Left lung (tissue), 10 donors: ENCODE measurements around the gene LRRC8A. TPM values are rescaled to one million over a fixed set of nuclear protein-coding genes. Genes with fewer than 3 reads are reported as not detected.

Source experiments
- ATAC-seq: fragments of 200-7000 bp; cut with Tn5 transposase; one replicate; pipeline ENCODE4 v1.9.1; 2020; ENCODE audit warnings: moderate library complexity
- DNase-seq, 4 donors: peaks; one replicate each; pipeline ENCODE4 v3.0.0-alpha.2; 2013 to 2020
- H3K27ac ChIP-seq, 2 donors: fragments of 200-600 bp; sonication (generic) in 1 of 2; one replicate each; pipeline versions ENCODE4 v1.5.0 to v1.8.0; 2020 to 2021
- H3K27me3 ChIP-seq, 2 donors: fragments of 200-600 bp; sonication (generic) in 1 of 2; one replicate each; pipeline versions ENCODE4 v1.5.0 to v1.8.0; 2020 to 2021
- H3K36me3 ChIP-seq, 2 donors: fragments of 200-600 bp; sonication (generic) in 1 of 2; one replicate each; pipeline versions ENCODE4 v1.5.0 to v1.8.0; 2020 to 2021
- H3K4me1 ChIP-seq, 2 donors: fragments of 200-600 bp; one replicate each; pipeline ENCODE4 v1.8.0; 2021
- H3K4me3 ChIP-seq, 2 donors: fragments of 200-600 bp; sonication (generic) in 1 of 2; one replicate each; pipeline versions ENCODE4 v1.5.0 to v1.8.0; 2020 to 2021; ENCODE audit warnings: mild to moderate bottlenecking in 1 of 2
- H3K9me3 ChIP-seq, 2 donors: fragments of 200-600 bp; sonication (generic) in 1 of 2; one replicate each; pipeline versions ENCODE4 v1.5.0 to v1.8.0; 2020 to 2021
- intact Hi-C, 2 donors: fragments of 100-400 bp; cut with DNase I; formaldehyde crosslinking; loops; one replicate each; pipeline versions ENCODE4 v1.11.2 to v1.14.2; 2022
- polyA plus RNA-seq, 6 donors: library from polyadenylated mRNA; unstranded; fragments of 120-200 nt; gene quantifications; one replicate each; pipeline ENCODE4 v1.2.1, GENCODE V29; 2013; ENCODE audit not compliant: insufficient read length in 6 of 6
- total RNA-seq, 2 donors: library from RNA; stranded (reverse); fragmentation: NEBNext Ultra II Directional; extraction: Animal tissue kit (Norgen Biotek cat#: 25700); gene quantifications; one replicate each; pipeline ENCODE4 v1.2.1, GENCODE V29; 2021
- TF ChIP-seq, protein P1 (sequence below), 2 donors: fragments of 200-600 bp; sonication (generic) in 1 of 2; IDR thresholded peaks; one replicate each; pipeline versions ENCODE4 v1.5.0 to v1.8.0; 2021; ENCODE audit warnings: antibody characterized with exemption in 2 of 2
- donor health status: DM: no; HTN: yes; CAD: no.
- donor health status: DM: no; HTN: no; CAD: no.

LRRC8A gene
- total and polyA plus RNA-seq, 8 donors, result 24.6 to 70.6 (median 29.3) TPM

DNA sequence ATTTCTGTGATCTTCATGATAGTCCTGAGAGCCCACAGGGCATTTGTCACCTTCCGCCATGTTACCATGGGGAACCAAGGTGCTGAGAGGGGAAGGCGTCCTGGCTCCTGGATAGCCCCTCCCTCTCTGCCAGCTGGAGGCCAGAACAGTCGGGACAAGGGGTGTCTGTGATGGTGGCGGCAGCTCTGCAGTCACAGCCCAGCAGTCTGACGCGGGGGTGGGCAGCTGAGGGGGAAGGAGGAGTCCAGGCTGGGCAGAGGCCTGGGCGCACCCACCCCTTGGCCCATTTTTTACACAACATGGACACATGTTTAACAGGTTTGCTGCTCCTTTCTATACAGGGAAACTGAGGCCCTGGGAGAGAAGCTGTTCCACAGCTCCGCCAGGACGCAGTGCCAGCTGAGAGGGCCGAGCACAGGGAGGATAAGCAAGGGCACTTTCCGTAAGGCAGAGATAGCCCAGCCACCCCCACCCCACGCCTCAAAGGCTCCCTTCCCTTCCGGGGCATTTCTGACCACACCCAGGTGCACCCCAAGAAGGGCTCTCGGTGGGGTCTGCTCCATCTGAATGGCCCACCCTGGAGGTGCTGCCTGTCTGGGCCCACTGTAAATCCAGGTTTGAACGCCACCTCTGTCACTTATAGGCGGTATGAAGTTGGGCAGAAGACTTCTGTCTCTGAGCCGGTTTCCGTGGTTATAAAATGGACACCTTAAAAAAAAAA lies 17.1 kb downstream of the LRRC8A start:
- DNase-seq (no peak), ATAC-seq (no peak)
- TF ChIP-seq, protein P1, sequence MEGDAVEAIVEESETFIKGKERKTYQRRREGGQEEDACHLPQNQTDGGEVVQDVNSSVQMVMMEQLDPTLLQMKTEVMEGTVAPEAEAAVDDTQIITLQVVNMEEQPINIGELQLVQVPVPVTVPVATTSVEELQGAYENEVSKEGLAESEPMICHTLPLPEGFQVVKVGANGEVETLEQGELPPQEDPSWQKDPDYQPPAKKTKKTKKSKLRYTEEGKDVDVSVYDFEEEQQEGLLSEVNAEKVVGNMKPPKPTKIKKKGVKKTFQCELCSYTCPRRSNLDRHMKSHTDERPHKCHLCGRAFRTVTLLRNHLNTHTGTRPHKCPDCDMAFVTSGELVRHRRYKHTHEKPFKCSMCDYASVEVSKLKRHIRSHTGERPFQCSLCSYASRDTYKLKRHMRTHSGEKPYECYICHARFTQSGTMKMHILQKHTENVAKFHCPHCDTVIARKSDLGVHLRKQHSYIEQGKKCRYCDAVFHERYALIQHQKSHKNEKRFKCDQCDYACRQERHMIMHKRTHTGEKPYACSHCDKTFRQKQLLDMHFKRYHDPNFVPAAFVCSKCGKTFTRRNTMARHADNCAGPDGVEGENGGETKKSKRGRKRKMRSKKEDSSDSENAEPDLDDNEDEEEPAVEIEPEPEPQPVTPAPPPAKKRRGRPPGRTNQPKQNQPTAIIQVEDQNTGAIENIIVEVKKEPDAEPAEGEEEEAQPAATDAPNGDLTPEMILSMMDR (IDR thresholded peaks at IDR 0.05), result no peak
- peak overlapping the region; percentile 56 to 65 for H3K27ac ChIP-seq
- intact Hi-C loops, result no loop called here
- H3K4me3 ChIP-seq, result no peak overlapping the region
- peaks cover 0 to 42% of the 10 kb centered on the region in 2 donors for H3K36me3 ChIP-seq
- H3K9me3 ChIP-seq, result no peaks in the 10 kb centered on the region
- H3K27me3 ChIP-seq, result no peaks in the 10 kb centered on the region
- H3K4me1 ChIP-seq, result peaks cover 0 to 50% of the 10 kb centered on the region in 2 donors

DNA sequence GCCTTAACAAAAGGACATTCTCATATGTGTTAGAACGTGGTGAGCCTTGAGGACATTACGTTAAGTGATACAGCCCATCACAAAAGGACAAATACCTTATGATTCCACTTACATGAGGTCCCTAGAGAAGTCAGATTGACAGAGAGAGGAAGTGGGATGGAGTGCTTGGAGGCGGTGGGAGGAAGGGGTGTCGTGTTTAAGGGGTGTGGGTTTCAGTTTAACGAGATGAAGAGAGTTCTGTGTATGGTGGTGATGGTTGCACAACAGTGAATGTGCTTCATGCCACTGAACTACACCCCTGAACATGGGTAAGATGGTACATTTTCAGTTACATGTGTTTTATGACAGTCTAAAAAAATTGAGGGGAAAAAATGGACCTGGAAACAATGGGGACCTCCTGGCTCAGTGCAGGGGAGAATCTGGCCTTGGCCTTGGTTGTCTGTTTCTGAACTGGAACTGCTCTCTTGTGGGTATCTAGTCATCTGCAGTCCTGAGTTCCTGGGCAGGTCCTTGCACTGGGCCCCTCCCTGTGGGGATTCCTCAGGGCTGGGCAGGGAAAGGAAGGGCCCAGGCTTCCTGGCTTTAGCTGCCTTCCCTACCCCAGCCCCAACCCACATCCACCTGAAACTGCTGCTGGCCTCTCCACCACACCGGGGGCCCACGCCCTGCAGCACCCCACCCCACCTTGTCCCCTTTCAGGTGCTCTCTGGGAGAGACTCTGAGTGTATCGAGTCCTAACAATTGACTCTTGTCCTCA lies 17.8 kb downstream of the LRRC8A start:
- Histone ChIP-seq H3K36me3 (peaks cover 0 to 35% of the 10 kb centered on the region in 2 donors), H3K9me3 (no peaks in the 10 kb centered on the region), H3K27me3 (no peaks in the 10 kb centered on the region), H3K4me1 (peaks cover 0 to 50% of the 10 kb centered on the region in 2 donors), H3K4me3 (no peak overlapping the region), H3K27ac (peak overlapping the region; percentile 56 to 65)
- intact Hi-C loops, result no loop called here
- ATAC-seq (peak; percentile 76), DNase-seq (no peak)
- TF ChIP-seq, protein P1 (IDR thresholded peaks at IDR 0.05), result no peak

DNA sequence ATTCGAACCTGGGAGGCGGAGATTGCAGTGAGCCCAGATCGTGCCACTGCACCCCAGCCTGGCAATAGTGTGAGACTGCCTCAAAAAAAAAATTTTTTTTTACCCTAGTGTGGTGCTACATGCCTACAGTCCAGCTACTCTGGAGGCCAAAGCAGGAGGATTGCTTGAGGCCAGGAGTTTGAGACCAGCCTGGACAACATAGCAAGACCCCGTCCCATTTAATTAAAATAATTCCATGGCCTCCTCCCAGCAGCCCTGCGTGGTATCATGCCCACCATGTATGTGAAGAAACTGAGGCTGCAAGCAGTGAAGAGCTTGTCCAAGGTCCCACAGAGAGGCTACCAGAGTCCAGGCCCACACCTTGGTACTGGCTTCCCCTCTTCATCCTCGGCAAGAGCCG lies 19.4 kb downstream of the LRRC8A start:
- Histone ChIP-seq H3K4me1 (peaks cover 0 to 47% of the 10 kb centered on the region in 2 donors), H3K4me3 (no peak overlapping the region), H3K9me3 (no peaks in the 10 kb centered on the region), H3K27me3 (no peaks in the 10 kb centered on the region), H3K36me3 (peaks cover 0 to 27% of the 10 kb centered on the region in 2 donors), H3K27ac (peak overlapping the region in 1 of 2 donors; percentile 69)
- intact Hi-C loops, result no loop called here
- ATAC-seq (no peak), DNase-seq (no peak)
- TF ChIP-seq, protein P1 (IDR thresholded peaks at IDR 0.05), result no peak

DNA sequence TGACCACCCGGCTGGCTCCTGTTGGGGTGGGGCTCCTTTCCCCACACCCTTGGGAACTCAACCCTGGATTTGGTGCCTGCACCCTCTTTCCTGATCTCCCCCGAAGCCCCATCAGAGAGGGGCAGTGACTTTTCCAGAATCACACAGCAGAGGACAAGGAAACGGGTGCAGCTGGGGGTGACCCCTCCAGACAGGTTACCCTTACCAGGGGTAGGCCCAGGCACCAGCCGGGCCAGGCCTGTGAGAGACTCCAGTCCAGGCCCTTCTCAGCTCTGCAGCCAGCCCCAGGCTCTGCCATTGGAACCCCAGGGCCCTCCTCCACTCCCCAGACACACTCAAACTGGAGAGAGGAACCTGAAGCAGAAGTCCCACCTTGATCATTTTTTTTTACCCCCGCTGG lies 19.9 kb downstream of the LRRC8A start:
- Histone ChIP-seq H3K27me3 (no peaks in the 10 kb centered on the region), H3K9me3 (no peaks in the 10 kb centered on the region), H3K4me3 (no peak overlapping the region), H3K4me1 (peaks cover 0 to 47% of the 10 kb centered on the region in 2 donors), H3K36me3 (peaks cover 0 to 27% of the 10 kb centered on the region in 2 donors), H3K27ac (peak overlapping the region; percentile 45 to 69)
- intact Hi-C loops, result no loop called here
- DNase-seq (no peak), ATAC-seq (no peak)
- TF ChIP-seq, protein P1 (IDR thresholded peaks at IDR 0.05), result no peak
